ENCODE results near the gene NCS1.

NCS1 gene

DNA sequence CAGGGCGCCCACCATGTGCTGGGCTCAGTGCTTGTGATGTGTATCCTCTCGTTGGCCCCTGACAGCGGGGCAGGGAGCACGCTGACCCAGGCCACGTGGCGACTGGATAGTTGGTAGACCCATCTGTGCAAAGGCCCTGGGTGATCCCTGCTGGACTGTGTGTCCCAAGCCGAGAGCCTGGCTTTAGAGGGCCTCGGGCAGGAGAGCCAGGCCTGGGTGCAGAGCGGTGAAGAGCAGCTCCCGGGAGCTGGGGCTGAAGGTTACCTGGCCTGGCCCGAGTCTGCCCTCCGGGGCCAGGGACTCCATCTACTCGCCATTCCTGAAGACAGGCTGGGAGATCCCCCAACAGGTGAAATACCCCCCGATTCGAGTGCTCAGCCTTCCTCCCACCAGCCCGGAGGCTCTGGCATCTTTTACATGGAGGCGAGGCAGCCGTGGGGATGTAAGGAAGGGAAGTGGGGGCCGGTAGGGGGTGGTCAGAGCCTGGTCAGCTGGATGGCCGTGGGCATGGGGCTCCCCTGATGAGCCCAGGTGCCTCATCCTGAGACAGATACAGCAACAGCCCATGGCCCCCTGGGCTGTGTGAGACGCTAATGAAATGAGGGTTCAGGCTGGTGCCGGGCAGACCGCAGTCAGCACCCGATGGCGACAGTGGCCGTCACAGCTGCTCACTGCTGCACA is 19.0 kb downstream of the NCS1 start:
- no peaks in the 10 kb centered on the region for H3K36me3 ChIP-seq
- no peak overlapping the region for H3K4me3 ChIP-seq (ENCODE audit: low read depth in 1 of 2, low read length in 1 of 2)
- H3K4me1 ChIP-seq (ENCODE audit: control insufficient read depth in 1 of 2, insufficient read depth in 1 of 2, low read depth in 1 of 2, low read length in 1 of 2) = no peaks in the 10 kb centered on the region
- H3K9me3 ChIP-seq = no peaks in the 10 kb centered on the region
- no peak overlapping the region for H3K27ac ChIP-seq
- H3K27me3 ChIP-seq = peaks cover 9% of the 10 kb centered on the region
- no peak for TF ChIP-seq CTCF (IDR thresholded peaks at IDR 0.05)

DNA sequence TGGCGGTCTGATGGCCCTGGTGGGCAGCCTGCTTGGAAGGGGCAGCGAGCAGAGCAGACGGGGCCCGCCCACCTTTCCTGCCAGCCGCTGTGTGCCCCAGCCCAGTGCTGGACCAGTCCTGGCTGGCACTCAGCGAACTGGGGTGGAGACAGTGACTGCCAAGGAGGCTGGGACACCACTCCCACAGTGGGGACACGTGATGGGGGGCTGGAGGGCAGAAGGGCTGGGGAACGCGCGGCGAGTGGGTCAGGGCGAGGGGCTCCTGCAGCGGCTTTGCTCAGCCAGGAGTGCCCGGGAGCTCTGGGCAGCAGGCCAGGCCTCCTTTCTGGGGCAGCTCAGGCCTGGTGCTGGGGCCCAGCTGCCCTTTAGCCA is 19.5 kb downstream of the NCS1 start:
- Histone ChIP-seq H3K36me3 (no peaks in the 10 kb centered on the region), H3K27ac (no peak overlapping the region), H3K27me3 (peaks cover 9% of the 10 kb centered on the region), H3K9me3 (no peaks in the 10 kb centered on the region), H3K4me1 (ENCODE audit: control insufficient read depth in 1 of 2, insufficient read depth in 1 of 2, low read depth in 1 of 2, low read length in 1 of 2) (no peaks in the 10 kb centered on the region), H3K4me3 (ENCODE audit: low read depth in 1 of 2, low read length in 1 of 2) (no peak overlapping the region)
- TF ChIP-seq CTCF (IDR thresholded peaks at IDR 0.05) = no peak

- Histone ChIP-seq H3K27me3 (peaks cover 9% of the 10 kb centered on the region), H3K4me1 (ENCODE audit: control insufficient read depth in 1 of 2, insufficient read depth in 1 of 2, low read depth in 1 of 2, low read length in 1 of 2) (no peaks in the 10 kb centered on the region)
- TF ChIP-seq CTCF (IDR thresholded peaks at IDR 0.05) = no peak
Observed at GRCh38 chr9:130192382-130192999, 20.3 kb downstream of the NCS1 start.

GRCh38 chr9:130193103-130193502 is 20.9 kb downstream of the NCS1 start:
- Histone ChIP-seq H3K27ac (no peak overlapping the region), H3K27me3 (peaks cover 9% of the 10 kb centered on the region), H3K36me3 (no peaks in the 10 kb centered on the region), H3K9me3 (no peaks in the 10 kb centered on the region), H3K4me1 (ENCODE audit: control insufficient read depth in 1 of 2, insufficient read depth in 1 of 2, low read depth in 1 of 2, low read length in 1 of 2) (no peaks in the 10 kb centered on the region), H3K4me3 (ENCODE audit: low read depth in 1 of 2, low read length in 1 of 2) (no peak overlapping the region)
- TF ChIP-seq CTCF (IDR thresholded peaks at IDR 0.05) = no peak

More at GRCh38 chr9:130192382-130192999, 20.3 kb downstream of the NCS1 start:
- Histone ChIP-seq H3K36me3 (no peaks in the 10 kb centered on the region), H3K4me3 (ENCODE audit: low read depth in 1 of 2, low read length in 1 of 2) (no peak overlapping the region), H3K9me3 (no peaks in the 10 kb centered on the region), H3K27ac (no peak overlapping the region)

DNA sequence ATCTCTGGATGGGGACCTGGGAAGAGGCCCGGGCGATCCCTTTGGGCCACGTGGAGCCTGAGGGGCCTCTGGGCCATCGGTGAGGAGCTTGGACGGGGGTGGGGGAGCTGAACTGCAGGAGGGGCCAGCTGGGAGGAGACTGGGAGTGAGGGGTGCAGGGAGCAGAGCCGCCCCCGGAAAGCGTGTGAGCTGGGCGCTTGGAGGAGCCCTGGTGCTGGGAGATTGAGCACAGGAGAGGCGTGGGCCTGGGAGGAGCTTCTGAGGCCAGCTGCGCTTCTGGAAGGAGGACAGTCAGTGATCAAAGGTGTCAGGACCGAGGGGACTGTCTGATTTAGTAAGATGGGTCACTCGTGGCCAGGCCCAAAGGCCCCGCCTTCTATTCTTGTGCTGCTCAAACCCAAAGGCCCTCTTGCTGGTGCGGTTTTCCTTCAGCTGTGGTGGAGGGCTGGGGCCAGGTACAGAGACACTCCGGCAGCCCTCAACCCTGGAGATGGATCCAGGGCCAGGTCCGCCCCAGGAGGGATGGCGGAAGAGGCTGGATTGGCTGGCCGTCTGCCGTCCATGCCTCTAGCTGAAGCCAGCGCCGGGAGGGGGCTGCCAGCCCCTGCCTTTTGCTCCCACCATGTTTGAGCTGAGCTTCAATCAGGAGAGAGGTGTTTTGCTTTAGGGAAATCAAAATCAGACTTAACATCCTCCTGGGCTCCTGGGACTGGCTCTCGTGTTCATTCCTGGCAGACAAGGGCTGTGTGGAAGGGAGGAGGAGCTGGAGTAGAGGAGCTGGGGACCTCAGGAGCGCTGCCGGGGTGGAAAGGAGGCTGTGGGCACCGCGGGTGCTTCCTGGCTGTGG is 21.6 kb downstream of the NCS1 start:
- H3K36me3 ChIP-seq = no peaks in the 10 kb centered on the region
- peaks cover 9% of the 10 kb centered on the region for H3K27me3 ChIP-seq
- H3K4me3 ChIP-seq (ENCODE audit: low read depth in 1 of 2, low read length in 1 of 2) = no peak overlapping the region
- H3K9me3 ChIP-seq = no peaks in the 10 kb centered on the region
- no peaks in the 10 kb centered on the region for H3K4me1 ChIP-seq (ENCODE audit: control insufficient read depth in 1 of 2, insufficient read depth in 1 of 2, low read depth in 1 of 2, low read length in 1 of 2)
- TF ChIP-seq CTCF (IDR thresholded peaks at IDR 0.05) = no peak
- no peak overlapping the region for H3K27ac ChIP-seq

Data from neutrophil (primary cell).